GM21447 (cell line): ENCODE measurements around the gene PITPNM1.
"Not testable (repeated sequence)": the region's sequence is repeated elsewhere in the genome, so short reads cannot be mapped to it uniquely, and the experiment has no call there.

Experiments used
- ATAC-seq: cut with Tn5 transposase; IDR thresholded peaks from one replicate; pipeline ENCODE4 v1.9.1; 2021; ENCODE audit not compliant: unreplicated experiment

The PITPNM1 gene

DNA sequence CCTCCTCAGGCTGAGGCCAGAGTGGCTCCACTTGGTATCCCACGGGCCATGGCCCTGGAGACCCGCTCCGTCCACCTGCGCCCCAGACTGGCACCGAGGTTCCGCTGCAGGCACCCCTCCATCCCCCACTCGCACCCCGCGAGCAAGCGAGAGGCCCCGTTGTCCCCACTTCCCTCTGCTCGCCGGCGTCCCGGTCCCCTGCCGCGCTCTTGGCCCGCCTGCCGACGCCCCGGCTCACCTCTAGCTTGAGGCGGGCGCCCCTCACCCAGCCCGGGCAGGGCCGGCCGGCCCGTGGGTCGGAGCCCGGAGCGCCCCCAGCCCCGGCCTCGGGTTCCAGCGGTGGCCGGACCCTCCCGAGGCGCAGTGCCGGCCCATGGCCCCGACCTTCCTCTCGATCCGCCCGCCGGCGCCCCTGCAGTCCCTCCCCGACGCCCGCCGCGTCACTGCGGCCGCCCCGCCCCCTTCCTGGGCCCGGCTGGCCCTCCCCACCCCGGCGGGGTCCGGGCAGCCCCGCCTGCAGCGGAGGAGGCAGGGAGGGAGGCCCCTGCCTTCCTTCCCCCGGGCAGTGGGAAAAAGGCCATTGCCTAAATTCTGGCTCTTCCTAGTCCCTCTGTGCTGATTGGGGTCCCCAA lies at the start of gene PITPNM1:
TSS of gene PITPNM1 (minus strand) at position 414 of the 632 bp plus-strand sequence. CDS start 1,183 bp downstream, outside the sequence.
- no peak for ATAC-seq

DNA sequence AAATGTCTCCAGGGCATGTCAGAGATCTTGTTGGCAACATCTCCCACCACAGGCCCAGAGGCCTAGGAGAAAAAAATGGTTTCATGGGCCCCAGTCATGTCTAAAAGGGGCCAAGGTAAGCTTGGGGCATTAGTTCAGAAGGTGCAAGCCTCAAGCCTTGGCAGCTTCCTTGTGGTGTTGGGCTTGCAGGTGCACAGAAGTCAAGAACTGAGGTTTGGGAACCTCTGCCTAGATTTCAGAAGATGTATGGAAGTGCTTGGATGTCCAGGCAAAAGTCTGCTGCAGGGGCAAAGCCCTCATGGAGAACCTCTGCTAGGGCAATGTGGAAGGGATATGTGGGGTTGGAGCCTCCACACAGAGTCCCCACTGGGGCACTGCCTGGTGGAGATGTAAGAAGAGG lies 46.5 kb upstream of the PITPNM1 start:
- ATAC-seq, result not testable (repeated sequence)

DNA sequence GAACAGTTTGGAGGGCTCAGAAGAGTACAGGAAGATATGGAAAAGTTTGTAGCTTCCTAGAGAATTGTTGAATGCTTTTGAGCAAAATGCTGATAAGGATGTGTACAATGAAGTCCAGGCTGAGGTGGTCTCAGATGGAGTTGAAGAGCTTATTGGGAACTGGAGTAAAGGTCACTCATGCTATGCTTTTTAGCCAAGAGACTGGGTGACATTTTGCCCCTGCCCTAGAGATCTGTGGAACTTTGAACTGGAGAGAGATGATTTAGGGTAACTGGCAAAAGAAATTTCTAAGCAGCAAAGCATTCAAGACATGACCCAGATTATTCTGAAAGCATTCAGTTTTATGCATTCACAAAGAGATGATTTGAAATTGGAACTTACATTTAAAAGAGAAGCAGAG lies 46.0 kb upstream of the PITPNM1 start:
- ATAC-seq, result no peak

GRCh38 chr11:67548555-67549110 lies 43.5 kb upstream of the PITPNM1 start:
- no peak for ATAC-seq

DNA sequence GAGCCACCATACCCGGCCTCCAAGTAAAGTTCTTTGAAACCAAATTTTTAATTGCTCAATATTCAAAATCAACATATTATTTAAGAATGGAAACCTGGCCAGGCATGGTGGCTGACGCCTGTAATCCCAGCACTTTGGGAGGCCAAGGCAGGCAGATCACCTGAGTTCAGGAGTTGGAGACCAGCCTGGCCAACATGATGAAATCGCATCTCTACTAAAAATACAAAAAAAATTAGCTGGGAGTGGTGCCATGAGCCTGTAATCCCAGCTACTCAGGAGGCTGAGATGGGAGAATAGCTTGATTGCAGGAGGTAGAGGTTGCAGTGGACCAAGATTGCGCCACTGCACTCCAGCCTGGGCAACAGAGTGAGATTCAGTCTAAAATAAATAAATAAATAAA lies 42.9 kb upstream of the PITPNM1 start:
- ATAC-seq, result not testable (repeated sequence)

DNA sequence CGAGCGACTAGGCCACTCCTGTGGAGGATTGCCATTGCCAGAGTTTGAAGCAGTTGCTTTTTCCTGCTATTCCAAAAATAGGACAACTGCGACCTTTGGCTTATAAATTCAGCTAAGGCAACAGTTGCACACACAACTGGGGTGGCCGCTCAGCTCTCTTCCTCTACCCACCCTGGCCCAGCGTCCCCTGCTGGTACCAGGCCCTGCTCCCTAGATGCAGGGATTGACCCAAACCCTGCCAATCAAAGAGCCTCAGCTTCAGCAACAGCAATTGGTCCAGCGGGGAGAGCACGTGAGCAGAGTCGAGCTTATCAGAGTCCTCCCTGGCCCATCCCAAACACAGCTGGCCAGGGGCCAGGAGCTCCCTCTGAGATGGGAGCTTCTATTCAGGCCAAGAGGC lies 40.1 kb upstream of the PITPNM1 start:
- no peak for ATAC-seq

GRCh38 chr11:67544616-67545242 lies 39.6 kb upstream of the PITPNM1 start:
- no peak for ATAC-seq

GRCh38 chr11:67543585-67543984 lies 38.4 kb upstream of the PITPNM1 start:
- ATAC-seq, result no peak

DNA sequence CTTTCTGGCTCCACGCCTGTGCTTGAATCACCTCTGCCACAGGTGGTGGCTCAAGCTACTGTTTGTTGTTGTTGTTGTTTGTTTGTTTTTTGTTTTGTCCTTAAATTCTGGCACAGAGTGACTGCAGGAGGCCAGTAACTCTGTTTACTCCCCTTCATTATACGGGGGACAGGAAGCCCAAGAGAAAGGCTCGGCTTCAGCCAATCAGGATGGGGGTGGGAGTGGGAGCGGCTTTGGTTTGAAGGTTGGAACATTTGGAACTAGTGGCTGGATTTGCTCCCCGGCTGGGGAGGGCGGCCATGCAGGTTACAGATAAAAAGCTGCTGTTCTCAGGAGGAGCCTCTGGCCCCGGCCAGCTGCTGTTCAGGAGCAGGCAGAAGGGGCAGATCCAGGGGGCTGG lies 37.8 kb upstream of the PITPNM1 start:
- no peak for ATAC-seq

GRCh38 chr11:67542169-67542568 lies 37.0 kb upstream of the PITPNM1 start:
- ATAC-seq, result no peak

GRCh38 chr11:67541198-67541597 lies 36.0 kb upstream of the PITPNM1 start:
- no peak for ATAC-seq

- no peak for ATAC-seq
These were observed 34.4 kb upstream of the PITPNM1 start for GRCh38 chr11:67539550-67539949.

DNA sequence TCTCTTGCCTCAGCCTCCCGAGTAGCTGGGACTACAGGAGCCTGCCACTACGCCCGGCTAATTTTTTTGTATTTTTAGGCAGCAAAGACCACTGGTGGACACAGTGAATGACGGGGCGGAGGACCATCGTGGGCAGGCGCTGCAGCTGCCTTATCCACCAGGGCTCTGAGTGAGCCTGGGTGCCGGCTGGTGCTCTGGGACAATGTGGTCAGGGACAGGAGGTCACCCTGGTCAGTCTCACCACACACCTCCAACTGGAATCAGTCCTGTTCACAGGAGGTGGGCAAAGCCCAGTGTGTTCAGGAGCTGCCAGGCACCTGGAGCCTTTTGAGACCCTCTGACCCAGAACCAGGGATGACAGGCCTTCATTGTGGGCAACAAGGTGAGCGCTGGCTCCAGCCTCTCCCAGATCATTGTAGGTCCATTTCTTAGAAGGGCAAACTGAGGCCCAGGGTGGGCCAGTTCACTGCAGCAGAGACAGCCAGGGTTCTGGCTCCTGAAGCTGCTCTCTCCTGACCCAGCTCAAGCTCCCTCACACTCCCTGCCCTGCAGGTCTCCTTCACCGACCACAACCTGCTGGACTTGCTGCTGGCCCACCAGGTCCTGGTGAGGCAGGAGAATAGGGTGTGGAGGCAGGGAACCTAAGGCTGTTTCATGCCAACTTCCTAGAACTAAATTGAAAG lies 33.8 kb upstream of the PITPNM1 start:
- no peak for ATAC-seq

DNA sequence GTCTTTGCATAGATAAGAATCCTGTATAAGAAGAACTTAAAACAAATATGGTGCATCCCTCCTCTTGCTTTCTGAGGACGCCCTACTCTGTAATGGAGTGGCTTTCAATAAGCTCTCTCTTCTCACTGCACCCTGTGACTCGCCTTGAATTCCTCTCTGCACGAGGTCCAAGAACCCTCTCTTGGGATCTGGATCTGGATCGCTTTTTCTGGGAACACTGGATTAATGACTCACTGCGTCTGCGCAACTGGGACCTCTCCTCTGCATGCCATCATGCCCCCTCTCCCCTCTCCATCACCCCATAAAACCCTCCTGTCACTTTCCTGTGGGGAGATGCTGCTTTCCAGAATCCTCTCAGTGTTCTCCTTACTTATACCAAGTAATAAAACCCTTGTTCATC lies 33.1 kb upstream of the PITPNM1 start:
- ATAC-seq, result no peak

DNA sequence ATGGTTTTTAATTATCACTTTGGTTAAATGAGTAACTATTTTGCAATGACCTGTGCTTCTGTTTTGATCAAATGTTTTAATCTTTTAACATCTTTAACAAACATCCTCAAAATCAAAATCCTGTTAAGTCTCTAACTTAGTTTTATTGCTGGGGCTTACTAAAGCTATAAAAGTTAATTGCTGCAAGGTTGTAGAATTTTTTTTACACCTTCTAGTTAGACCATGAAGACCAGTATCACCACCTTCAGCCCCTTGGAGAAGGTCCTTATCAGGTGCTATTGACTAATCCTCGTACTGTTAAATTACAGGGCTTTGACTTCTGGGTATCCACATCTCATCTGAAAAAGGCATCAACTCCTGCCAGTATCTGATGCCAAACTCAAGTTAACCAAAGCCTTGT lies 30.4 kb upstream of the PITPNM1 start:
- ATAC-seq, result no peak

GRCh38 chr11:67534070-67534679 lies 29.0 kb upstream of the PITPNM1 start:
- ATAC-seq, result no peak

GRCh38 chr11:67532889-67533288 lies 27.7 kb upstream of the PITPNM1 start:
- ATAC-seq, result no peak

- no peak for ATAC-seq
These were observed 25.1 kb upstream of the PITPNM1 start for GRCh38 chr11:67530282-67530592.

DNA sequence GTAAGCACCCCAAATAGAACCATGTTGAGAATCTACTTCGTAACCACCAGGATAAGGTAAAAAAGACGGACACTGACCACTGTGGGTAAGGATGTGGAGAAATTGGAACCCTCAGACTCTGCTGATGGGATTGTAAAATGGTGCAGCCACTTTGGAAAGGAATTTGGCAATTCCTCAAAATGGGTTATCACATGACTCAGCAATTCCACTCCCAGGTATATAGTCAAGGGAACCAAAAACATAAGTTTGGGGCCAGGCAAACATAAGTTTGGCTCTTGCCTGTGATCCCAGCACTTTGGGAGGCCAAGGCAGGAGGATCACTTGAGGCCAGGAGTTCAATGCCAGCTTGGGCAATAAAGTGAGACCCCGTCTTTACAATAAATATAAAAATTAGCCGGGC lies 23.2 kb upstream of the PITPNM1 start:
- no peak for ATAC-seq

DNA sequence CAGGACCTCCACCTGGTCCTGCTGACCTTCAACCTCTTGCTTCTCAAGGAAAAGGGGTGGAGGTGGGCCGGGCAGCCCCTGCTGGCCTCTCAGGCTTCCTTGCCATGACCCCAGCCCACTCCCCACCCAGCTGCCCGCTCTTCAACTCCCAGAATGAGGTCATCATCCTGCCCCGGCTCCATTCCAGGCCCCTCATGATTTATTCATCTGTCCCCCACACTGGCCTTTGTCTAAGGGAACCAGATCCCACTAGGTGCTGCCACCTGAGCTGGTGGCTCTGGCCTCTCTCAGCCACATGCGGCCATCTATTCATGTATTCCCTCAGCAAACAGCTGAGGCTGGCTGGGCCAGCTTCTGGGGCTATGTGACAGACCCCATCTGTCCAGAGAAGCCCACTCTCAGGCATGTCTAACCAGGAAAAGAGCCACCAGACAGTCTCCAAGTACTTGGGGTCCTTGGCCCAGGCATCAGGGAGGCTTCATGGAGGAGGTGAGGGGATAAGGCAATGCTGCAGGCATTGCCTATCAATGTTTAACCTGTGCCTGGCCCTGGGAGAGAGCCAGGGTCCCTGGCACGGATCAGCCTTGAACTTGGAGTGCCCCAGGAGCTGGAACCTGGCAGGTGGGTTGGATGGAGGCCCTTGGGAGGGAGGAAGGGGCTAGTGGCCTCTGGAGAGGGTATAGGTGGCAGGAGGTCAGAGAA lies 20.3 kb upstream of the PITPNM1 start:
- ATAC-seq, result no peak

DNA sequence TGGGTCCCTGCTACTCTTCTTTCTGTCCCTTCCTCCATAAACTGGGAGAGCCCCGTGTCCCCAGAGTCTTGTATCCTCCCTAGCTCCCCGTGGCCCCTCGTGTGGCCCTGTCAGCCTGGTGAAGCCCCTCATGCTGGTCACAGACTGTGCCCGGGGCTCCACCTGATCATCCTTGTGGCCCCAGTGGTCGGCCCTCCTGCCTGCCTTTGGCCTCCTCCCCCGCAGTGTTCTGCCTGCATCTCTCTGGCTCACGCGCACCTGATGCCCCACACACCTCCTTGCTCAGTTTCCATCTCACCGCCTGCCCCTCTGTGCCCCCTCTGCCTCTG lies 19.3 kb upstream of the PITPNM1 start:
- no peak for ATAC-seq
